ENCODE results near the gene TTBK1. TPM values are rescaled to one million over a fixed set of nuclear protein-coding genes. Genes with fewer than 3 reads are reported as not detected.

TTBK1 gene
- polyA plus RNA-seq, 2 of the 4 experiments (the other 2 are of a cell fraction): 0.04 TPM; not detected in 1

DNA sequence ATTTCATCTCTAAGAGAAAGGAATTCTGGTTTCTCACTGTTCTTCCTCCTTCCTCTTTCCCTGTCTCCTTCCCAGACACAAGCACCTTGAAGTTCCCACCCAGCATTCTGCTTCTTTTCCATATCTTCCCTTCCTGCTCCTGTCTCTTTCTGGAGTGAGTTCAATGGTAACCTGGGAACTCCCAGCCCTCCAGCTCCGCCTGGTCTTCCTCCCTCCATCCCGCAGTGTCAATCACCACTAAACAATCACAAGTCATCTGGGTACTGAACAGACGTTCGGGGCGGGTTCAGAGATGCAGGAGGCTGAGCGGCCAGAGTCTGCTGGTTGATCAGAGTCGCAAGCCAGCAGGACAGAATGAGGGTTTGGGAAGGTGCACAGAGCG, 7.7 kb downstream of the TTBK1 start:
- no peaks in the 10 kb centered on the region for H3K9me3 ChIP-seq
- H3K4me3 ChIP-seq: no peak overlapping the region
- no peak for DNase-seq (ENCODE audit: low read depth in 1 of 2, low spot score in 1 of 2)
- H3K4me2 ChIP-seq: peak overlapping the region; percentile 28; the same call in 1 of the 3 replicates
- H3K4me1 ChIP-seq: 0 out of 3 replicates have a peak, but pooled peaks cover 4% of the 10 kb centered on the region
- FAIRE-seq: no peak
- no peak for TF ChIP-seq RARB (CRISPR knock-in tag; IDR thresholded peaks at IDR 0.05)
- TF ChIP-seq JUN (IDR thresholded peaks at IDR 0.05): no peak
- TF ChIP-seq JUNB (IDR thresholded peaks at IDR 0.05): no peak
- no peak for TF ChIP-seq MAZ (IDR thresholded peaks at IDR 0.05; ENCODE audit: borderline replicate concordance, low read depth, low read length)
- no peak for TF ChIP-seq HOXA7 (CRISPR knock-in tag; IDR thresholded peaks at IDR 0.05)
- TF ChIP-seq ZFP36 (IDR thresholded peaks at IDR 0.05; ENCODE audit: borderline replicate concordance, partially characterized antibody): no peak
- no peak for TF ChIP-seq MAFK (IDR thresholded peaks at IDR 0.05; ENCODE audit: partially characterized antibody)
- no peak for TF ChIP-seq NPAS2 (CRISPR knock-in tag; IDR thresholded peaks at IDR 0.05; ENCODE audit: borderline replicate concordance)
- TF ChIP-seq CTCF (IDR thresholded peaks at IDR 0.05): no peak
- TF ChIP-seq, protein P1, sequence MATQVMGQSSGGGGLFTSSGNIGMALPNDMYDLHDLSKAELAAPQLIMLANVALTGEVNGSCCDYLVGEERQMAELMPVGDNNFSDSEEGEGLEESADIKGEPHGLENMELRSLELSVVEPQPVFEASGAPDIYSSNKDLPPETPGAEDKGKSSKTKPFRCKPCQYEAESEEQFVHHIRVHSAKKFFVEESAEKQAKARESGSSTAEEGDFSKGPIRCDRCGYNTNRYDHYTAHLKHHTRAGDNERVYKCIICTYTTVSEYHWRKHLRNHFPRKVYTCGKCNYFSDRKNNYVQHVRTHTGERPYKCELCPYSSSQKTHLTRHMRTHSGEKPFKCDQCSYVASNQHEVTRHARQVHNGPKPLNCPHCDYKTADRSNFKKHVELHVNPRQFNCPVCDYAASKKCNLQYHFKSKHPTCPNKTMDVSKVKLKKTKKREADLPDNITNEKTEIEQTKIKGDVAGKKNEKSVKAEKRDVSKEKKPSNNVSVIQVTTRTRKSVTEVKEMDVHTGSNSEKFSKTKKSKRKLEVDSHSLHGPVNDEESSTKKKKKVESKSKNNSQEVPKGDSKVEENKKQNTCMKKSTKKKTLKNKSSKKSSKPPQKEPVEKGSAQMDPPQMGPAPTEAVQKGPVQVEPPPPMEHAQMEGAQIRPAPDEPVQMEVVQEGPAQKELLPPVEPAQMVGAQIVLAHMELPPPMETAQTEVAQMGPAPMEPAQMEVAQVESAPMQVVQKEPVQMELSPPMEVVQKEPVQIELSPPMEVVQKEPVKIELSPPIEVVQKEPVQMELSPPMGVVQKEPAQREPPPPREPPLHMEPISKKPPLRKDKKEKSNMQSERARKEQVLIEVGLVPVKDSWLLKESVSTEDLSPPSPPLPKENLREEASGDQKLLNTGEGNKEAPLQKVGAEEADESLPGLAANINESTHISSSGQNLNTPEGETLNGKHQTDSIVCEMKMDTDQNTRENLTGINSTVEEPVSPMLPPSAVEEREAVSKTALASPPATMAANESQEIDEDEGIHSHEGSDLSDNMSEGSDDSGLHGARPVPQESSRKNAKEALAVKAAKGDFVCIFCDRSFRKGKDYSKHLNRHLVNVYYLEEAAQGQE (IDR thresholded peaks at IDR 0.05): no peak
- no peak for TF ChIP-seq HEYL (CRISPR knock-in tag; IDR thresholded peaks at IDR 0.05)
- WGBS (ENCODE audit: missing lambda C conversion rate): 18% methylated on average over 8 of the region's 8 CpGs
- ChIA-PET CTCF (no interaction called here), POLR2A (no interaction called here)
- ATAC-seq: peak in 1 of 2 experiments; percentile 49; a peak in 3 of 6 replicates
- no peak overlapping the region for H3K27ac ChIP-seq

DNA sequence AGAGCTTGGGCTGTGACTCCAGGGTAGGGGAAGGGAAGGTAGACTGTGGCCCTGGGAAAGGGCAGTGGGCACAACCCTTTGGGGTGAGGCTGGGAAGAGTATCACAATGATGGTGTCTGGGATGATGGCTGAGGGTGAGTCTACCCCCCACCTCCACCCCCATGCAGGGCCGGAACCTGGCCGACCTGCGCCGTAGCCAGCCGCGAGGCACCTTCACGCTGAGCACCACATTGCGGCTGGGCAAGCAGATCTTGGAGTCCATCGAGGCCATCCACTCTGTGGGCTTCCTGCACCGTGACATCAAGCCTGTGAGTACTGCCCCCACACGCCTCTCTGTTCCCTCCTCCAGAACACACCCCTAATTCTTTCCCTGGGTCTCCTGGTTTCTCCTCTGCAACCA, 10.1 kb downstream of the TTBK1 start:
- no peak overlapping the region for H3K4me2 ChIP-seq
- H3K4me1 ChIP-seq: no peaks in the 10 kb centered on the region
- TF ChIP-seq SMC3 (IDR thresholded peaks at IDR 0.05) (no peak), MYC (IDR thresholded peaks at IDR 0.05; ENCODE audit: borderline replicate concordance, low read length) (no peak), RARB (CRISPR knock-in tag; IDR thresholded peaks at IDR 0.05) (no peak), RAD21 (conservative IDR thresholded peaks at IDR 0.05 in 1 of 2, IDR thresholded peaks at IDR 0.05 in 1 of 2) (no peak), FOSL2 (IDR thresholded peaks at IDR 0.05) (no peak), FOSL2 (CRISPR knock-in tag; IDR thresholded peaks at IDR 0.05) (no peak), SREBF2 (IDR thresholded peaks at IDR 0.05) (no peak), KDM1A (IDR thresholded peaks at IDR 0.05; ENCODE audit: low read depth) (no peak), CBX2 (IDR thresholded peaks at IDR 0.05; ENCODE audit: borderline replicate concordance, low read depth) (no peak), MAX (IDR thresholded peaks at IDR 0.05) (no peak)
- ATAC-seq: no peak
- CTCF ChIA-PET: interaction anchor here (1.2 to 2.4 kb wide), 2 partner anchors 9 to 10 kb away, joined by 4 to 9 read pairs; partner anchors contain the start of gene TTBK1
- no peak overlapping the region for H3K27ac ChIP-seq
- FAIRE-seq: no peak
- no peak overlapping the region for H3K4me3 ChIP-seq
- no peaks in the 10 kb centered on the region for H3K9me3 ChIP-seq
- POLR2A ChIA-PET: no interaction called here
- 92% methylated on average over 7 of the region's 11 CpGs for WGBS (ENCODE audit: missing lambda C conversion rate)
- no peak for DNase-seq (ENCODE audit: low read depth in 1 of 2, low spot score in 1 of 2)

Measured in A549 (cell line).